K562 (cell line): ENCODE results near the gene PPP1R12B. TPM values are rescaled to one million over a fixed set of nuclear protein-coding genes. Genes with fewer than 3 reads are reported as not detected.

Source experiments
- ARHGAP35 ChIP-seq: fragments of 450-650 bp; IDR thresholded peaks from 2 replicates; pipeline ENCODE4 v1.6.1; 2018; ENCODE audit not compliant: partially characterized antibody
- CAMTA2 ChIP-seq: fragments of 250-450 bp; sonication (Bioruptor Pico); conservative IDR thresholded peaks from 2 replicates; pipeline ENCODE4 v1.5.1; 2022
- CEBPG ChIP-seq, 3 experiments: fragments of 200-800 bp in 1 of 3; sonication (Bioruptor generic) in 1 of 3; sonication (generic) in 1 of 3; formaldehyde crosslinking in 1 of 3; IDR thresholded peaks in 2 of 3; conservative IDR thresholded peaks in 1 of 3; 2 replicates each; pipeline versions ENCODE4 v1.6.1 to v1.8.0; 2016 to 2022; ENCODE audit warnings: missing compliant biosample characterization in 2 of 3, missing genetic modification characterization in 2 of 3, mild to moderate bottlenecking in 1 of 3, missing genetic modification reagents in 1 of 3
- EP300 ChIP-seq: IDR thresholded peaks from 2 replicates; pipeline ENCODE4 v1.6.1; 2012; ENCODE audit warnings: low read length, improper control_type of control experiment
- ESRRA ChIP-seq: fragments of 450-650 bp; IDR thresholded peaks from 2 replicates; pipeline ENCODE4 v1.6.1; 2014; ENCODE audit warnings: low read depth, mild to moderate bottlenecking, moderate library complexity, borderline replicate concordance
- HMGN3 ChIP-seq: IDR thresholded peaks from 2 replicates; pipeline ENCODE4 v1.6.1; 2011; ENCODE audit warnings: borderline replicate concordance, low read depth, mild to moderate bottlenecking, mixed read lengths, low read length; ENCODE audit not compliant: insufficient read length; ENCODE audit errors: extremely low read depth
- MAFK ChIP-seq: IDR thresholded peaks from 2 replicates; pipeline ENCODE4 v1.6.1; 2011; ENCODE audit warnings: low read length, improper control_type of control experiment
- POLR3G ChIP-seq: IDR thresholded peaks from 2 replicates; pipeline ENCODE4 v1.6.1; 2011; ENCODE audit not compliant: insufficient read length, insufficient replicate concordance; ENCODE audit errors: extremely low read depth
- ZNF589 ChIP-seq: fragments of 200-800 bp; sonication (Bioruptor generic); IDR thresholded peaks from 2 replicates; pipeline ENCODE4 v1.6.1; 2016; ENCODE audit warnings: low read depth, missing genetic modification characterization, missing compliant biosample characterization
- polyA plus RNA-seq, 8 experiments: library from polyadenylated mRNA; depleted of rRNA in 4 of 8; stranded (reverse) in 5 of 8; unstranded in 3 of 8; fragments of >200 nt; fragmentation: Nextera tagmentation in 2 of 8; fragmentation: Illumina TruSeq in 1 of 8; extraction: Ambion mirVana in 2 of 8; extraction: Trizol in 1 of 8; gene quantifications; 2 replicates each; pipeline versions ENCODE4 v1.2.1 to v1.2.3, GENCODE V29; 2011 to 2014; ENCODE audit warnings: inconsistent platforms in 1 of 8, missing spikeins in 1 of 8
- total RNA-seq, 7 experiments: library from RNA; depleted of rRNA in 6 of 7; stranded (reverse); fragments of >200 nt in 6 of 7; fragmentation: Illumina TruSeq in 2 of 7; extraction: Trizol in 2 of 7; gene quantifications; 2 replicates each; pipeline versions ENCODE4 v1.2.1 to v1.2.3, GENCODE V29; 2011 to 2021; ENCODE audit warnings: low replicate concordance in 1 of 7
- TF ChIP-seq, protein P1 (sequence below): IDR thresholded peaks from 3 replicates; pipeline ENCODE4 v1.6.1; 2011; ENCODE audit warnings: borderline replicate concordance, mild to moderate bottlenecking; ENCODE audit not compliant: insufficient read length, insufficient read depth
- TF ChIP-seq, protein P2 (sequence below): sonication (generic); formaldehyde crosslinking; IDR thresholded peaks from 2 replicates; pipeline ENCODE4 v1.8.0; 2022; ENCODE audit warnings: mild to moderate bottlenecking, missing genetic modification reagents, borderline replicate concordance
- TF ChIP-seq, protein P3 (sequence below): fragments of 250-450 bp; sonication (Bioruptor Pico); IDR thresholded peaks from 2 replicates; pipeline ENCODE4 v1.6.1; 2021; ENCODE audit warnings: mild to moderate bottlenecking
- TF ChIP-seq, protein P4 (sequence below): fragments of 450-650 bp; conservative IDR thresholded peaks from 2 replicates; pipeline ENCODE4 v1.6.1; 2016; ENCODE audit warnings: missing genetic modification characterization, low read depth, mild to moderate bottlenecking, control low read depth, missing compliant biosample characterization

The PPP1R12B gene
- total and polyA plus RNA-seq, 9 of the 15 experiments (the other 6 are each of a cell fraction or from before 2014, with no cell fraction given): 0.73 to 16.9 (median 13.6) TPM

DNA sequence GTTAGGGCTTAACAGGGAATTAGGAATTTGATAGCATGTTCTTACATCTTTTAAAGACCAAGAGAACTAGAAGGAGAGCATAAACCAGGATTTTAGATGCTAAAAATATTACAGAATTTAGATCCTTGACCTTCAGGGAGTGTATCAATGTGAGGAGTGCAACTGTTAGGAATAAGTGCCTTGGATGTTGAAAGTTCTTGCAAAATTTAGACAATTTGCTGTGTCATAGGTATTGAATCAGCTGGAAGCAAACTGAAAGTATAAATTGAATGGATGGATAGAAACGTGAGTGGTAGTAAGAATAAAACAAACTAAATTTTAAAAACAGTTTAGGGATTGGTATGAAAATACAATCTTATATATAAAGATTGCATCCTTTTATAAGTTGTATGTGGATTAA, 27.7 kb downstream of the PPP1R12B start (continued):
- TF ChIP-seq EP300 (peak; percentile 67; the same call in 1 of the 2 replicates), CAMTA2 (CRISPR knock-in tag) (no peak), POLR3G (no peak), ZNF589 (no peak), ESRRA (peak; percentile 65), ARHGAP35 (no peak), MAFK (peak; percentile 64; the same call in 1 of the 2 replicates), CEBPG (CRISPR knock-in tag; IDR thresholded peaks at IDR 0.05) (no peak), CEBPG (tag; conservative IDR thresholded peaks at IDR 0.05 in 1 of 2, IDR thresholded peaks at IDR 0.05 in 1 of 2) (peak; percentile 50 to 53; a peak in 3 of 4 replicates), HMGN3 (no peak)
- TF ChIP-seq, protein P1, sequence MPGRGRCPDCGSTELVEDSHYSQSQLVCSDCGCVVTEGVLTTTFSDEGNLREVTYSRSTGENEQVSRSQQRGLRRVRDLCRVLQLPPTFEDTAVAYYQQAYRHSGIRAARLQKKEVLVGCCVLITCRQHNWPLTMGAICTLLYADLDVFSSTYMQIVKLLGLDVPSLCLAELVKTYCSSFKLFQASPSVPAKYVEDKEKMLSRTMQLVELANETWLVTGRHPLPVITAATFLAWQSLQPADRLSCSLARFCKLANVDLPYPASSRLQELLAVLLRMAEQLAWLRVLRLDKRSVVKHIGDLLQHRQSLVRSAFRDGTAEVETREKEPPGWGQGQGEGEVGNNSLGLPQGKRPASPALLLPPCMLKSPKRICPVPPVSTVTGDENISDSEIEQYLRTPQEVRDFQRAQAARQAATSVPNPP: no peak
- TF ChIP-seq, protein P2, sequence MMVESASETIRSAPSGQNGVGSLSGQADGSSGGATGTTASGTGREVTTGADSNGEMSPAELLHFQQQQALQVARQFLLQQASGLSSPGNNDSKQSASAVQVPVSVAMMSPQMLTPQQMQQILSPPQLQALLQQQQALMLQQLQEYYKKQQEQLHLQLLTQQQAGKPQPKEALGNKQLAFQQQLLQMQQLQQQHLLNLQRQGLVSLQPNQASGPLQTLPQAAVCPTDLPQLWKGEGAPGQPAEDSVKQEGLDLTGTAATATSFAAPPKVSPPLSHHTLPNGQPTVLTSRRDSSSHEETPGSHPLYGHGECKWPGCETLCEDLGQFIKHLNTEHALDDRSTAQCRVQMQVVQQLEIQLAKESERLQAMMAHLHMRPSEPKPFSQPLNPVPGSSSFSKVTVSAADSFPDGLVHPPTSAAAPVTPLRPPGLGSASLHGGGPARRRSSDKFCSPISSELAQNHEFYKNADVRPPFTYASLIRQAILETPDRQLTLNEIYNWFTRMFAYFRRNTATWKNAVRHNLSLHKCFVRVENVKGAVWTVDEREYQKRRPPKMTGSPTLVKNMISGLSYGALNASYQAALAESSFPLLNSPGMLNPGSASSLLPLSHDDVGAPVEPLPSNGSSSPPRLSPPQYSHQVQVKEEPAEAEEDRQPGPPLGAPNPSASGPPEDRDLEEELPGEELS (CRISPR knock-in tag): no peak
- TF ChIP-seq, protein P3, sequence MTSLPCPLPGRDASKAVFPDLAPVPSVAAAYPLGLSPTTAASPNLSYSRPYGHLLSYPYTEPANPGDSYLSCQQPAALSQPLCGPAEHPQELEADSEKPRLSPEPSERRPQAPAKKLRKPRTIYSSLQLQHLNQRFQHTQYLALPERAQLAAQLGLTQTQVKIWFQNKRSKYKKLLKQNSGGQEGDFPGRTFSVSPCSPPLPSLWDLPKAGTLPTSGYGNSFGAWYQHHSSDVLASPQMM (CRISPR knock-in tag): no peak
- TF ChIP-seq, protein P4, sequence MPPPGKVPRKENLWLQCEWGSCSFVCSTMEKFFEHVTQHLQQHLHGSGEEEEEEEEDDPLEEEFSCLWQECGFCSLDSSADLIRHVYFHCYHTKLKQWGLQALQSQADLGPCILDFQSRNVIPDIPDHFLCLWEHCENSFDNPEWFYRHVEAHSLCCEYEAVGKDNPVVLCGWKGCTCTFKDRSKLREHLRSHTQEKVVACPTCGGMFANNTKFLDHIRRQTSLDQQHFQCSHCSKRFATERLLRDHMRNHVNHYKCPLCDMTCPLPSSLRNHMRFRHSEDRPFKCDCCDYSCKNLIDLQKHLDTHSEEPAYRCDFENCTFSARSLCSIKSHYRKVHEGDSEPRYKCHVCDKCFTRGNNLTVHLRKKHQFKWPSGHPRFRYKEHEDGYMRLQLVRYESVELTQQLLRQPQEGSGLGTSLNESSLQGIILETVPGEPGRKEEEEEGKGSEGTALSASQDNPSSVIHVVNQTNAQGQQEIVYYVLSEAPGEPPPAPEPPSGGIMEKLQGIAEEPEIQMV (tag): no peak
